ENCODE results near the gene CSNK1G1.

The CSNK1G1 gene

GRCh38 chr15:64251658-64252057 lies 104.3 kb downstream of the CSNK1G1 start:
- H3K4me3 ChIP-seq (ENCODE audit: low read depth, low read length) = no peak overlapping the region
- no peak for TF ChIP-seq CTCF (conservative IDR thresholded peaks at IDR 0.05; ENCODE audit: low read depth, low read length)
- DNase-seq (ENCODE audit: low read depth) = no peak

- TF ChIP-seq CTCF (conservative IDR thresholded peaks at IDR 0.05; ENCODE audit: low read depth, low read length) = no peak
- no peak overlapping the region for H3K4me3 ChIP-seq (ENCODE audit: low read depth, low read length)
- DNase-seq (ENCODE audit: low read depth) = peak; percentile 57
Observed at GRCh38 chr15:64251121-64251520, 104.9 kb downstream of the CSNK1G1 start.

GRCh38 chr15:64249883-64250575 lies 105.9 kb downstream of the CSNK1G1 start:
- DNase-seq (ENCODE audit: low read depth) = peak; percentile 18
- no peak overlapping the region for H3K4me3 ChIP-seq (ENCODE audit: low read depth, low read length)
- no peak for TF ChIP-seq CTCF (conservative IDR thresholded peaks at IDR 0.05; ENCODE audit: low read depth, low read length)

DNA sequence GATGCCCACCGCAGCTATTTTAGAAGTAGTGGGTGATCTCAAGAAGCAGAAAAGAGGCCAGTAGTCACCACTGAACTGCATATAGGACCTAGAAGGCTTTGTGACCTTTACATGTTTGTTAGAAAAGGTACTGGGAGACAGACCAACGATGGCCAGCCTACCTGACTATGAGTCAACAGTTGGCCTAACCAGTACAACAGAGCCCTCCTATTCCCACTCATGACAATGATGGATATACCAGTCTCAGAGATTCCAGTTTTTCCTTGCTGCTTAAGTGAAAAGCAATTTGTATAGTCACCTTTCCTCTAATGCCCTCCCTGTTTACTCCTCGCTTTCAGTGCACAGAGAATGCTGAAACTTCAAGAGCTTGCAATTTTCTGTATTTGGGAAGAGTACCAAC lies 106.6 kb downstream of the CSNK1G1 start:
- DNase-seq (ENCODE audit: low read depth) = no peak
- TF ChIP-seq CTCF (conservative IDR thresholded peaks at IDR 0.05; ENCODE audit: low read depth, low read length) = no peak
- no peak overlapping the region for H3K4me3 ChIP-seq (ENCODE audit: low read depth, low read length)

DNA sequence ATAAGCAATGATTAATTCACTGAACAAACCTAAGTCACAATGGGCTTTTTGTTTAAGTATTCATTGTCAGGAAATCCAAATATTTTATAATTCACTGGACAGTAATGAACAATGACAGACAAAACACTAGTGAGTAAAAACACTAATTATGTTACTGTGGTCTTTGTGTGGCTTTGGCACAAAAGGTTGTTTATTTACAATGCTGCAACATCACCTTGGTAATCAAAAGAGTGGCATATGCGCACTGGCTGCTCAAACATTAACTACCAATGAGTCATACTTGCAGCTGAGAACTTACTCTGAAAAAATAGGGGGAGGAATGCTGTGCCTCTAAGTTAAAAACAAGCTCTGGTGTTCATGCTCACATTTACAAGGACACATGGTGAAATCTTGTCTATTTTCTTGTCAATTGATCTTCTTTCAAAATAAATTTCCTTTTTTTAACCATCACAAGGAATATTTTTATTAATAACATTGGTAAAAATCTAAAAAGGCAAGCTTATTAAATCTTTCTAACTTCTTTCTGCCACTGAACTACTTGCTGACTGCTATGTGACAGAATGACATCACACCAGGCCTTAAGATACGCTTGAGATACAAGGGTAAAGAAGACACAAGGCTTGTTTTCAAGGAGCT lies 107.9 kb downstream of the CSNK1G1 start:
- DNase-seq (ENCODE audit: low read depth) = peak; percentile 96
- no peak overlapping the region for H3K4me3 ChIP-seq (ENCODE audit: low read depth, low read length)
- TF ChIP-seq CTCF (conservative IDR thresholded peaks at IDR 0.05; ENCODE audit: low read depth, low read length) = no peak

- TF ChIP-seq CTCF (conservative IDR thresholded peaks at IDR 0.05; ENCODE audit: low read depth, low read length) = no peak
- no peak for DNase-seq (ENCODE audit: low read depth)
Observed at GRCh38 chr15:64247535-64247905, 108.5 kb downstream of the CSNK1G1 start.

More at GRCh38 chr15:64247535-64247905, 108.5 kb downstream of the CSNK1G1 start:
- no peak overlapping the region for H3K4me3 ChIP-seq (ENCODE audit: low read depth, low read length)

All from choroid plexus epithelial cell (primary cell).